ENCODE measurements around the gene CDCP1. TPM values are rescaled to one million over a fixed set of nuclear protein-coding genes. Genes with fewer than 3 reads are reported as not detected.

The CDCP1 gene
- total RNA-seq, 8 experiments from 2014 or later: under 0.01 to 0.51 (median 0.23) TPM

DNA sequence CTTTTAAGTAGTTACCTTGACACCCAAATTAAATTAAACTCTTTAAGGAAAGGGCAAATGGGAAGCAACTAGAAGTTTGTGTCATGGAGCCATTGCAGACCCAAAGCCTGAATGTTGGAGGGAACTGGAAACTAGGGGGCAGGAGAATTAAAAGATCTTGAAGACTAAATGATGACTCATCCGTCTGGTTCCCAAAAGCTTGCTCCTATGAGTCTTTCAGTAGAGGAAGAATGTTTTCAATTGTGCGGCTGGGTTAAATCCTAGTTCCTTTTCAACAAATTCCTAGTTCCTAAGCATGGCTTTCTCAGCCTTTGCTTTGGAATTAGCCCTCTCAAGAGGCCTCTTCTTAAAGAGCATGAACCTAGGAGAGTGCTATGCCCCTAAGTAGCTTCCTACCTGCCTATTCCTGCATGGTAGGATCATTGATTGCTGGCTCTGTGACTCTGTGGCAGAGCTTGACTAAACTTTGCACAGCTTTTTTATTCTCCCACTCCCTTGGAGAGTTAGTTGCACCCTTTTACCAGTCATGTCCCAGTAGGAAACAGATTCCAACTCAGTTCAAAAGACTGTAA lies 102.4 kb downstream of the CDCP1 start:
- ATAC-seq (replicated peaks in 6 of 8): no peak
- no peaks in the 10 kb centered on the region for H3K4me1 ChIP-seq (replicated peaks in 1 of 2)
- no peak overlapping the region for H3K27ac ChIP-seq
- in situ Hi-C loops (cut with MboI; ENCODE audit: low pct_unique_long_range_greater_than_20kb in 2 of 9, low sequenced_read_pairs in 9 of 9, unreplicated experiment in 9 of 9): loop anchor here in 7 of 9 experiments (5.0 to 25.0 kb wide), 9 partner anchors 168 to 1043 kb away; partner anchors contain the start of gene CXCR6 (in 1 of the 7)
- H3K4me3 ChIP-seq: no peak overlapping the region
- WGBS, 10 experiments: 0 to 100% (median 60%) methylated on average over 1 to 2 of the region's 2 CpGs; no CpG with 5 or more reads in 1 of the 10 experiments

DNA sequence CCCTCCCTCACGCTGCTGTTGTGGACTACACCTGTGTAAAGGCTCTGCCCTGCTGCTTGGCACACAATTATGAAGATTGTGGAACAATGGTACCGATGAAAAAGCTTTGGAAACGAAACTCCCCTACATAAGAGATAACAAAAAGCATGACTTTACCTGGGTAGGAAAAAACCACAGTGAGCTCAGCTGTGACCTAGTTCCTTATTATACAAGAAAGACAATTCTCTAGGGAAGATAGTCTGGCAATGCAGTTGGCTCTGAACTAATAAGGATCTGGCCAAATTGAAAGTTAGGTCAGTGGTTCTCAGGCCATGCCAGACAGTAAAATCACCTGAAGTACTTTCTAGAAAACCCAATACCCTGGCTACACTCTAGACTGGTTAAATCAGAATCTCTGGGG lies 104.0 kb downstream of the CDCP1 start:
- WGBS, 10 experiments: 42 to 100% (median 88%) methylated on average over 1 to 3 of the region's 3 CpGs; no CpG with 5 or more reads in 4 of the 10 experiments
- Histone ChIP-seq H3K27ac (no peak overlapping the region), H3K4me1 (replicated peaks in 1 of 2) (no peaks in the 10 kb centered on the region), H3K4me3 (no peak overlapping the region)
- ATAC-seq (replicated peaks in 6 of 8): no peak
- in situ Hi-C loops (cut with MboI; ENCODE audit: low pct_unique_long_range_greater_than_20kb in 2 of 9, low sequenced_read_pairs in 9 of 9, unreplicated experiment in 9 of 9): loop anchor here in 7 of 9 experiments (5.0 to 25.0 kb wide), 9 partner anchors 170 to 1045 kb away; partner anchors contain the start of gene CXCR6 (in 1 of the 7)

DNA sequence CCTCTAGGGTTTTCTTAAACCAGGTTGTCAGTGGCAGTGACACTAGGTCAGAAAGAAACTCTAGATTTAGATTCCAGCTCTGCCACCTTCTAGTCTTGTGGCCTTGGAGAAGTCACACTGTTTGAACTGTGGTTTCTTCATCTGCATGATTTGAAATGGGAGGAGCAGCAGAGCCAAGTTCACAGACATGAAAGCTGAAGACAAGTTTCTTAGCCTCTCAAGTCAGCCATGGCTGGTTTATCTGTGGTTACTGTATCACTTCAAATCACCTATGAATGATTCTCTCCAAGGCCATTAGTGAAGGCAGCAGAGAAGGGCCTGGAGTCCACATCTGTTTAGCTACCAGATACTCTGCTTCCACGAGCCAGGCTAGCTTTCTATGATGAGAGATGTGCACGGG lies 104.5 kb downstream of the CDCP1 start:
- in situ Hi-C loops (cut with MboI; ENCODE audit: low pct_unique_long_range_greater_than_20kb in 2 of 9, low sequenced_read_pairs in 9 of 9, unreplicated experiment in 9 of 9): loop anchor here in 7 of 9 experiments (5.0 to 25.0 kb wide), 9 partner anchors 171 to 1046 kb away; partner anchors contain the start of gene CXCR6 (in 1 of the 7)
- no peak overlapping the region for H3K27ac ChIP-seq
- H3K4me1 ChIP-seq (replicated peaks in 1 of 2): no peaks in the 10 kb centered on the region
- no peak overlapping the region for H3K4me3 ChIP-seq
- 80 to 100% (median 100%) methylated on average over 1 to 2 of the region's 2 CpGs; no CpG with 5 or more reads in 7 of the 10 experiments for WGBS, 10 experiments
- ATAC-seq (replicated peaks in 6 of 8): no peak

DNA sequence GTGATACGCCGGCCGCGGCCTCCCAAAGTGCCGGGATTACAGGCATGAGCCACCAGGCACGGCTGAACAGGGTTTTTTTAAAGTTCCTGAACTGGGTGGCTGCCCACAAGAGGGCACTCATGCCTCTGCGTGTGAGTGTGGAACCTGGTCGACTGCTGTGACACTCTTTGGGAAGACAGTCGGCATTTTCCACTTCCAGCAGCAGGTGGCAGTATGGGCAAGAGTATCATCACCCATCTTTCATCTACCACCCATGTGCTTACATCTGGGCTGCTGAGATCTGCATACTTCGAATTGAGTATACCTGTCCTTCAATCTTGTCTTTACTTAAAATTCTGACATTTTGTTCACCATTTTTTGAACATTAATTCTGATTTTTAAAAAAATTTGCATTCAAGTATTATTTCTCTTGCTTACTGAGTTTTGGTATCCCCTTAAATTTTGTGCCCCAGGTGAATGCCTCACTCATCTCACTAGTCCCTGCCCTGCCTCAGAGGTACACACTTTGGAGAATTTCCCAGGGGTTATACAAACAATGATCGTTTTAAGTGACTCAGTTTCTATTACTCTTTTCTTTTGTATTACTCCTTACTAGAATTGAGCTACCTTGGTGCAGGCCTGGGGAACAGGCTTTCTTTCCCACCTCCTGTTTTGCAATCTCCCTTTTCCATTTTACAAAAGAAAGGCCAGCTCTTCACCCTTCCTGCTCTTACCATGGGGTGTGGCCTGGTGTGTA lies 108.3 kb downstream of the CDCP1 start:
- Histone ChIP-seq H3K4me1 (replicated peaks in 1 of 2) (peaks cover 5 to 6% of the 10 kb centered on the region in 2 donors), H3K27ac (no peak overlapping the region), H3K4me3 (no peak overlapping the region)
- 0 to 7% (median 1%) methylated on average over 1 to 11 of the region's 11 CpGs; no CpG with 5 or more reads in 2 of the 10 experiments for WGBS, 10 experiments
- ATAC-seq (replicated peaks in 6 of 8): peak; percentile 53 to 94 (median 76)
- in situ Hi-C loops (cut with MboI; ENCODE audit: low pct_unique_long_range_greater_than_20kb in 2 of 9, low sequenced_read_pairs in 9 of 9, unreplicated experiment in 9 of 9): loop anchor here in 6 of 9 experiments (10.0 to 25.0 kb wide), 7 partner anchors 167 to 1049 kb away; partner anchors contain the start of gene CXCR6 (in 1 of the 6)

DNA sequence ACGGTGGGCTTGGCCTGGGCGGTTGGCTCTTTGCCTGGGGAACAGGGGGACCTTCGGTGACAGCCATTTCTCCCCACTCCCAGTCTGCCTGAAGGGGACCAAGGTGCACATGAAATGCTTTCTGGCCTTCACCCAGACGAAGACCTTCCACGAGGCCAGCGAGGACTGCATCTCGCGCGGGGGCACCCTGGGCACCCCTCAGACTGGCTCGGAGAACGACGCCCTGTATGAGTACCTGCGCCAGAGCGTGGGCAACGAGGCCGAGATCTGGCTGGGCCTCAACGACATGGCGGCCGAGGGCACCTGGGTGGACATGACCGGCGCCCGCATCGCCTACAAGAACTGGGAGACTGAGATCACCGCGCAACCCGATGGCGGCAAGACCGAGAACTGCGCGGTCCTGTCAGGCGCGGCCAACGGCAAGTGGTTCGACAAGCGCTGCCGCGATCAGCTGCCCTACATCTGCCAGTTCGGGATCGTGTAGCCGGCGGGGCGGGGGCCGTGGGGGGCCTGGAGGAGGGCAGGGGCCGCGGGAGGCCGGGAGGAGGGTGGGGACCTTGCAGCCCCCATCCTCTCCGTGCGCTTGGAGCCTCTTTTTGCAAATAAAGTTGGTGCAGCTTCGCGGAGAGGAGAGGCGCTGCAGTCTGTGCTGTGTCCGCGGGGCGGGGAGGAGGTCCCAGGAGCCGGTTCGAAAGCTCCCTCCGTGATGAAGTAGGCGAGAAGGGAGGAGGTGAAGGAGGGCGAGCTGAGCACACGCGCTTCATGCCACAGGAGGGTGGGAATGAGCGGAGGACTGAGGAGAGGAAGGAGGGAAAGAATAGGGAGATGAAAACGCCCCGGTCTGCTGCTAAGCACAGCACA lies 110.5 kb downstream of the CDCP1 start:
- Histone ChIP-seq H3K27ac (no peak overlapping the region), H3K4me3 (peak overlapping the region; percentile 14 to 28 (median 25)), H3K4me1 (replicated peaks in 1 of 2) (peaks cover 5 to 6% of the 10 kb centered on the region in 2 donors)
- in situ Hi-C loops (cut with MboI; ENCODE audit: low pct_unique_long_range_greater_than_20kb in 2 of 9, low sequenced_read_pairs in 9 of 9, unreplicated experiment in 9 of 9): loop anchor here in 6 of 9 experiments (10.0 to 25.0 kb wide), 7 partner anchors 169 to 1052 kb away; partner anchors contain the start of gene CXCR6 (in 1 of the 6)
- 12 to 87% (median 20%) methylated on average over 2 to 12 of the region's 64 CpGs; no CpG with 5 or more reads in 5 of the 10 experiments for WGBS, 10 experiments
- ATAC-seq (replicated peaks in 6 of 8): peak in 6 of 8 experiments; percentile 65 to 83 (median 78)

DNA sequence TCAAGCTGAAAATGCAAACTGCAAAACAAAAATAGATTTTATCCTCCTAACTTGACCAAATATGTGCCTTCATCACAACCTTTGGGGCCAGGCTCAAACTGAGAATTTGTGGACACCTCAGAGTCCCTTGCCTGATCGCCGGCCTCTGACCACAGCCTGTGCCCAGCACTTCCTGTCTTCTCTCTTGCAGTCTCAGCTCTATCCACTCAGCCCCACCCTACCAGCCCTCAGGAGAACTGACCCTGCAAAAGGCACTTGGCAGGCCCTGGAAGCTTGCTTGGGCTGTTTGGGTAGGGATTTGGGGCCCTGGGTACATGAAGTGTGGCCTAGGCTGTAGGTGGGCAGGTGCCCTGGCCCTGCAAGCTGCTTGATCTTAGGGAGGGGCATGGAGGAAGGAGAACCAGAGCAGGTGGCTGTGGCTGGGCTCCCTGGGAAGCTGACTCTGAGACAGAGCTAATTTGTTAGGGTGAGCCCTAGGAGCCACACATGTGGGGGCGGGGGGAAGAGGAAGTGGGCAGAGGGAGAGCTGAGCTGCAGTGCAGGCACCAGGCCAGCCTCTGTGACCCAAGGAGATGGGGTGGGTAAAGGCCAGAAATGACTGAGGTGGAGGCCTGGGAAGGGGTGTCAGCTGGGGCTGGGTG lies 111.4 kb downstream of the CDCP1 start:
- in situ Hi-C loops (cut with MboI; ENCODE audit: low pct_unique_long_range_greater_than_20kb in 2 of 9, low sequenced_read_pairs in 9 of 9, unreplicated experiment in 9 of 9): loop anchor here in 6 of 9 experiments (10.0 to 25.0 kb wide), 7 partner anchors 170 to 1053 kb away; partner anchors contain the start of gene CXCR6 (in 1 of the 6)
- peaks cover 5 to 6% of the 10 kb centered on the region in 2 donors for H3K4me1 ChIP-seq (replicated peaks in 1 of 2)
- H3K4me3 ChIP-seq: no peak overlapping the region
- 20 to 100% (median 80%) methylated on average over 1 to 2 of the region's 3 CpGs; no CpG with 5 or more reads in 5 of the 10 experiments for WGBS, 10 experiments
- H3K27ac ChIP-seq: no peak overlapping the region
- no peak for ATAC-seq (replicated peaks in 6 of 8)

DNA sequence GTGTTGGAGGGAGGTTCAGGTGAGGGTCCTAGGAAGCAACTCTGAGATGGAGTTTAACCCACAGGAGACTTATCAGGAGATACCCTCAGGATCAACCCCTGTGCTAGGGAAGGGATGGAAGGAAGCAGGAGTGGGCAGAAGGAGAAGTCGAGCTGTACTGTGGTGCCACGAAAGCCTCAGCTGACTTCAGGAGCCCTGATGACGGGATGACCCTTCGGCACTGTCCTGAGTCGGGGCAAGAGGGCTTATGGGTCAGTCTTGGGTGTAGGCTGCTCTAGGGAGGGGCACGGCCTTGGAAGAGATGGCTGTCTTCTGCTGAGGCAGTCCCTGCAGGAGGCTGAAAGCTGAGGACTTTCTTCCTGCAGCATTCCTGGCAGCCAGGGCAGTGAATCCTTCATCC lies 112.4 kb downstream of the CDCP1 start:
- H3K4me3 ChIP-seq: no peak overlapping the region
- no peak for ATAC-seq (replicated peaks in 6 of 8)
- peaks cover 5 to 6% of the 10 kb centered on the region in 2 donors for H3K4me1 ChIP-seq (replicated peaks in 1 of 2)
- 0 to 92% (median 68%) methylated on average over 1 to 5 of the region's 6 CpGs; no CpG with 5 or more reads in 3 of the 10 experiments for WGBS, 10 experiments
- no peak overlapping the region for H3K27ac ChIP-seq
- in situ Hi-C loops (cut with MboI; ENCODE audit: low pct_unique_long_range_greater_than_20kb in 2 of 9, low sequenced_read_pairs in 9 of 9, unreplicated experiment in 9 of 9): loop anchor here in 6 of 9 experiments (10.0 to 25.0 kb wide), 7 partner anchors 171 to 1054 kb away; partner anchors contain the start of gene CXCR6 (in 1 of the 6)

Other genes starting within 250 kb of the CDCP1 start
- 10 to 100 TPM; 23.3 to 56.6 (median 40.1) TPM for gene ZDHHC3, start 170.2 kb downstream of the CDCP1 start, total RNA-seq
- gene EXOSC7, start 170.1 kb downstream of the CDCP1 start, total RNA-seq: 10 to 100 TPM; 45.1 to 92.9 (median 50.6) TPM
- 100 to 1,000 TPM in 1 of 8 experiments, 10 to 100 TPM in 1, 1 to 10 TPM in 1, under 1 TPM in 3, not detected in 2; 0.33 to 107 (median 1.2) TPM for gene CLEC3B, start 120.1 kb downstream of the CDCP1 start, total RNA-seq
- 10 to 100 TPM in 2 of 8 experiments, 1 to 10 TPM in 5, under 1 TPM in 1; 0.45 to 12.9 (median 4.5) TPM for gene TMEM158, start 79.9 kb upstream of the CDCP1 start, total RNA-seq
- 10 to 100 TPM; 11.5 to 40.8 (median 19.2) TPM for gene LARS2, start 242.2 kb upstream of the CDCP1 start, total RNA-seq